ENCODE results near the gene HECTD3. TPM values are rescaled to one million over a fixed set of nuclear protein-coding genes. Genes with fewer than 3 reads are reported as not detected.
A peak's percentile ranks its signal among the peaks of the same experiment; 100 is the strongest.
"Not testable (repeated sequence)": the region's sequence is repeated elsewhere in the genome, so short reads cannot be mapped to it uniquely, and the experiment has no call there.

HECTD3 gene
- polyA plus RNA-seq, 4 donors, result 54.2 to 148 (median 81.9) TPM

DNA sequence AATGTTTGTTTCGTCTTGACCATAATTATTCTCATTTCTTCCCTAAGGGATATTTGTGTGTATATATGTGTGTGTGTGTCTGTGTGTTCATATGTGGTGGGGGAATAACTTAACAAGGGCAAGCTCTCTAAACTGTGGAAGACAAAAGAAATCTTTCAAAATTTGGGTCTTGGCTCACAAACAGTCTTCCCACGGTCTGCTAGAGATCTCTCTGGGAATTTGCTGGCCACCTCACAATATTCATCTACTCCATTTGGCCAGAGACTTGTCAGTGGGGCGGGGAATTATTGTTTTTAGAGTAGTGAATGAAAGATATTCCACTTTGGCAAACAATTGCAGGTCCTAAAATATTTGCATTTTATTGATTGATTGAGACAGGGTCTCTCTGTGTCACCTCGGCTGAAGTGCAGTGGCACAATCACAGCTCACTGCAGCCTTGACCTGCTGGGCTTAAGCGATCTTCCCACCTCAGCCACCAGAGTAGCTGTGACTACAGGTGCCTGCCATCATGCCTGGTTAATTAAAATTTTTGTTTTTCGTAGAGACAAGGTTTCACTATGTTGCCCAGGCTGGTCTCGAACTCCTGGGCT is 16.7 kb downstream of the HECTD3 start:
- WGBS, 3 donors, result 74 to 84% (median 78%) methylated on average over 7 of the region's 7 CpGs
- Histone ChIP-seq H3K4me3 (ENCODE audit: low read depth in 1 of 3, low read length in 3 of 3) (no peak overlapping the region), H3K36me3 (ENCODE audit: control insufficient read depth in 3 of 3, insufficient read depth in 2 of 3, low read depth in 1 of 3, low read length in 3 of 3) (no peaks in the 10 kb centered on the region), H3K27ac (ENCODE audit: low read depth in 1 of 3, low read length in 2 of 3) (no peak overlapping the region), H3K27me3 (ENCODE audit: control insufficient read depth in 3 of 3, insufficient read depth in 3 of 3, low read length in 3 of 3) (no peaks in the 10 kb centered on the region), H3K4me1 (ENCODE audit: control insufficient read depth in 3 of 3, insufficient read depth in 2 of 3, low read depth in 1 of 3, low read length in 2 of 3) (no peaks in the 10 kb centered on the region), H3K9me3 (ENCODE audit: control insufficient read depth in 2 of 2, insufficient read depth in 1 of 2, low read depth in 1 of 2, low read length in 1 of 2) (no peaks in the 10 kb centered on the region)
- FAIRE-seq (no peak), DNase-seq (no peak)

DNA sequence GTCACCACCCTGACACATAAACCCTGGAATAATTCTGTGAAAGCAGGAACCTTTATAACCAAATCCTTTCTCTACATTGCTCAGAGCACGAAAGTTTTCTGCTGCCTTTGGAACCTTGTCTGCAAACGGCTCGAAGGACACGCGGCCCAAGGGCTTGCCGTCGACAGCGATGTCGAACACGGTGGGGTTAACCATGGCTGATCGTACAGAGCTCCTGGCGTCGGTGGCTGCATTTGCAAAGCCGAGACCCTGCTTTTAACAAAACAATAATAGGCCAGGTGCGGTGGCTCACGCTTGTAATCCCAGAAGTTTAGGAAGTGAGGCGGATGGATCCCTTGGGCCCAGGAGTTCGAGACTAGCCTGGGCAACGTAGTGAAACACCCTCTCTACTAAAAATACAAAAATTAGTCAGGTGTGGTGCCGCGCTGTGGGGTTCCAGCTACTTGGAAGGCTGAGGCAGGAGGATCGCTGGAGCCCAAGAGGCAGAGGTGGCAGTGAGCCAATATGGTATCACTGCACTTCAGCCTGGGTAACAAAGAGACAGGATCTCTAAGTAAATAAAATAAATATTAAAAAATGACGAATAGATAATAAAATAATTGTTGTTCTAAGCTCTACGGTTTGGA is 22.5 kb downstream of the HECTD3 start:
- Histone ChIP-seq H3K27me3 (ENCODE audit: control insufficient read depth in 3 of 3, insufficient read depth in 3 of 3, low read length in 3 of 3) (no peaks in the 10 kb centered on the region), H3K4me3 (ENCODE audit: low read depth in 1 of 3, low read length in 3 of 3) (no peak overlapping the region), H3K9me3 (ENCODE audit: control insufficient read depth in 2 of 2, insufficient read depth in 1 of 2, low read depth in 1 of 2, low read length in 1 of 2) (no peaks in the 10 kb centered on the region), H3K4me1 (ENCODE audit: control insufficient read depth in 3 of 3, insufficient read depth in 2 of 3, low read depth in 1 of 3, low read length in 2 of 3) (peaks cover 0 to 8% (median 6%) of the 10 kb centered on the region in 3 donors), H3K36me3 (ENCODE audit: control insufficient read depth in 3 of 3, insufficient read depth in 2 of 3, low read depth in 1 of 3, low read length in 3 of 3) (peaks cover 0 to 2% (median 0%) of the 10 kb centered on the region in 3 donors), H3K27ac (ENCODE audit: low read depth in 1 of 3, low read length in 2 of 3) (no peak overlapping the region)
- no peak for FAIRE-seq
- DNase-seq, result no peak
- WGBS, 3 donors, result 87 to 91% (median 90%) methylated on average over 24 of the region's 24 CpGs

DNA sequence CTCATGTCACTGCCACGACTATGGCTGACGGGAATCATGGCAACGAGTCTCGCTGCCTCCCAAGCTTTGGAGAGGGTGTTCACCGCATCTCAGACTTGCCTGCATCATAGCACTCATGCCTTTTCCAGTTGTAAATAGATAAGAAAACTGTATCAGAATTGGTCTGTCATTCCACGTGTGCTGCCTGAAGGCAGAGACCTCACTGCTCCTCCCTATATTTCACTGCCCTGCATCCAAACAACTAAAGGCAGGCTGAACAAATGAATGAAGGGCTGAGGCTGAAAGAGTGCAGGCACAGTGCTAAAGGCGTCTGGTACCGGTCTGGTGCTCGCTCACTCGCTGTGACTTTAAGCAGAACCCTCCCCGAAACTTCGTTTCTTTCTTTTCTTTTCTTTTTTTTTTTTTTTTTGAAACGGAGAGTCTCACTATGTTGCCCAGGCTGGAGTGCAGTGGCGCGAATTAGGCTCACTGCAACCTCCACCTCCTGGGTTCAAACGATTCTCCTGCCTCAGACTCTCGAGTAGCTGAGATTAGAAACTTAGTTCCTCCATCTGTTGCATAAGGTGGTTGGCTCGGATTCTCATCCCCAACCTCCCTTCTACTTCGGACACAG is 25.3 kb downstream of the HECTD3 start:
- Histone ChIP-seq H3K27me3 (ENCODE audit: control insufficient read depth in 3 of 3, insufficient read depth in 3 of 3, low read length in 3 of 3) (no peaks in the 10 kb centered on the region), H3K36me3 (ENCODE audit: control insufficient read depth in 3 of 3, insufficient read depth in 2 of 3, low read depth in 1 of 3, low read length in 3 of 3) (peaks cover 0 to 5% (median 1%) of the 10 kb centered on the region in 3 donors), H3K4me3 (ENCODE audit: low read depth in 1 of 3, low read length in 3 of 3) (peak overlapping the region; percentile 62 to 93 (median 75)), H3K27ac (ENCODE audit: low read depth in 1 of 3, low read length in 2 of 3) (peak overlapping the region; percentile 62 to 85 (median 83)), H3K4me1 (ENCODE audit: control insufficient read depth in 3 of 3, insufficient read depth in 2 of 3, low read depth in 1 of 3, low read length in 2 of 3) (peaks cover 0 to 8% (median 6%) of the 10 kb centered on the region in 3 donors), H3K9me3 (ENCODE audit: control insufficient read depth in 2 of 2, insufficient read depth in 1 of 2, low read depth in 1 of 2, low read length in 1 of 2) (no peaks in the 10 kb centered on the region)
- WGBS, 3 donors, result 2 to 6% (median 2%) methylated on average over 19 of the region's 19 CpGs
- FAIRE-seq (no peak), DNase-seq (peak; percentile 10 to 28)

DNA sequence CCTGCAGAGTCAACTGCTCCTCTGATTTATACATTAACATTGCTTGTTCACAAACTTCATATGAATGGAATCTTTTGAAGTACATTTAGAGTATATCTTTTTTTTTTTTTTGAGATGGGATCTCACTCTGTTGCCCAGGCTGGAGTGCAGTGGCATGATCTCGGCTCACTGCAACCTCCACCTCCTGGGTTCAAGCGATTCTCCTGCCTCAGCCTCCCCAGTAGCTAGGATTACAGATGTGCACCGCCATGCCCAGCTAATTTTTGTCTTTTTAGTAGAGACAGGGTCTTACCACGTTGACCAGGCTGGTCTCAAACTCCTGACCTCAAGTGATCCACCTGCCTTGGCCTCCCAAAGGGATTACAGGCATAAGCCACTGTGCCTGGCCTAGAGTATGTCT is 33.8 kb downstream of the HECTD3 start:
- 95 to 98% (median 95%) methylated on average over 4 of the region's 4 CpGs for WGBS, 3 donors
- H3K27me3 ChIP-seq (ENCODE audit: control insufficient read depth in 3 of 3, insufficient read depth in 3 of 3, low read length in 3 of 3); FAIRE-seq; DNase-seq; H3K27ac ChIP-seq (ENCODE audit: low read depth in 1 of 3, low read length in 2 of 3); H3K4me1 ChIP-seq (ENCODE audit: control insufficient read depth in 3 of 3, insufficient read depth in 2 of 3, low read depth in 1 of 3, low read length in 2 of 3); H3K9me3 ChIP-seq (ENCODE audit: control insufficient read depth in 2 of 2, insufficient read depth in 1 of 2, low read depth in 1 of 2, low read length in 1 of 2); H3K4me3 ChIP-seq (ENCODE audit: low read depth in 1 of 3, low read length in 3 of 3): not testable (repeated sequence)
- peaks cover 6 to 45% (median 11%) of the 10 kb centered on the region in 3 donors for H3K36me3 ChIP-seq (ENCODE audit: control insufficient read depth in 3 of 3, insufficient read depth in 2 of 3, low read depth in 1 of 3, low read length in 3 of 3)

DNA sequence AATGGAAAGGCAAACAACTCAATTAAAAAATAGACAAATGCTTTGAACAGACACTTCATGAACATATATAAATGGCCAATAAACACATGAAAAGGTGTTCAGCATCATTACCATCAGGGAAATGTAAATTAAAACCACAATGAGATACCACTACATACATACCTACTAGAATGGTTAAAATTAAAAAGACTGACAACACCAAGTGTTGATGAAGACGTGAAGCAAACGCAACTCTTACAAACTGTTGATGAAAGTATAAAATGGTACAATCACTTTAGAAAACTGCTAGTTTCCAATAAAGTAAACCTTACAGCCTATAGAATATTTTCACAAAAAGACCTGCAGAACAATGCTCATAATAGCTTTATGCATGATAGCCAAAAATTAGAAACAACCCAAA is 34.9 kb downstream of the HECTD3 start:
- Histone ChIP-seq H3K9me3 (ENCODE audit: control insufficient read depth in 2 of 2, insufficient read depth in 1 of 2, low read depth in 1 of 2, low read length in 1 of 2) (no peaks in the 10 kb centered on the region), H3K36me3 (ENCODE audit: control insufficient read depth in 3 of 3, insufficient read depth in 2 of 3, low read depth in 1 of 3, low read length in 3 of 3) (peaks cover 6 to 44% (median 11%) of the 10 kb centered on the region in 3 donors), H3K4me3 (ENCODE audit: low read depth in 1 of 3, low read length in 3 of 3) (no peak overlapping the region), H3K4me1 (ENCODE audit: control insufficient read depth in 3 of 3, insufficient read depth in 2 of 3, low read depth in 1 of 3, low read length in 2 of 3) (no peaks in the 10 kb centered on the region), H3K27me3 (ENCODE audit: control insufficient read depth in 3 of 3, insufficient read depth in 3 of 3, low read length in 3 of 3) (no peaks in the 10 kb centered on the region), H3K27ac (ENCODE audit: low read depth in 1 of 3, low read length in 2 of 3) (no peak overlapping the region)
- FAIRE-seq (no peak), DNase-seq (no peak)
- WGBS, 3 donors, result 96 to 98% (median 98%) methylated on average over 2 of the region's 2 CpGs

DNA sequence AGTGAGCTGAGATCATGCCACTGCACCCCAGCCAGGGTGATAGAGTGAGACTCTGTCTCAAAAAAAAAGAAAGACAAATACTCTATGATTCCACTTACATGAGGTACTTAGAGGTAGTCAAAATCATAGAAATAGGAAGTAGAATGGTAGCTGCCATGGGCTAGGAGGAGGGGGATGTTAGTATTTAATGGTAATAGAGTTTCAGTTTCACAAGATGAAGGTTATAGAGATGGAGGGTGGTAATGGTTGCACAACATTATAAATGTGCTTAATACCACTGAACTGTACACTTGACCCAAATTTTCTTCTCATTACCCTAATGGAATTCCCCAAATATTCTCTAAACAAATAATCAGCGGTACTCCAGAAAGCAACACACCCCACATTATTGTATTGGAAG is 37.5 kb downstream of the HECTD3 start:
- WGBS, 3 donors, result 77 to 93% (median 89%) methylated on average over 1 of the region's 1 CpG
- peaks cover 4 to 29% (median 7%) of the 10 kb centered on the region in 3 donors for H3K36me3 ChIP-seq (ENCODE audit: control insufficient read depth in 3 of 3, insufficient read depth in 2 of 3, low read depth in 1 of 3, low read length in 3 of 3)
- DNase-seq (no peak), FAIRE-seq (no peak)
- H3K9me3 ChIP-seq (ENCODE audit: control insufficient read depth in 2 of 2, insufficient read depth in 1 of 2, low read depth in 1 of 2, low read length in 1 of 2), result no peaks in the 10 kb centered on the region
- no peaks in the 10 kb centered on the region for H3K4me1 ChIP-seq (ENCODE audit: control insufficient read depth in 3 of 3, insufficient read depth in 2 of 3, low read depth in 1 of 3, low read length in 2 of 3)
- no peak overlapping the region for H3K4me3 ChIP-seq (ENCODE audit: low read depth in 1 of 3, low read length in 3 of 3)
- H3K27ac ChIP-seq (ENCODE audit: low read depth in 1 of 3, low read length in 2 of 3), result no peak overlapping the region
- no peaks in the 10 kb centered on the region for H3K27me3 ChIP-seq (ENCODE audit: control insufficient read depth in 3 of 3, insufficient read depth in 3 of 3, low read length in 3 of 3)

DNA sequence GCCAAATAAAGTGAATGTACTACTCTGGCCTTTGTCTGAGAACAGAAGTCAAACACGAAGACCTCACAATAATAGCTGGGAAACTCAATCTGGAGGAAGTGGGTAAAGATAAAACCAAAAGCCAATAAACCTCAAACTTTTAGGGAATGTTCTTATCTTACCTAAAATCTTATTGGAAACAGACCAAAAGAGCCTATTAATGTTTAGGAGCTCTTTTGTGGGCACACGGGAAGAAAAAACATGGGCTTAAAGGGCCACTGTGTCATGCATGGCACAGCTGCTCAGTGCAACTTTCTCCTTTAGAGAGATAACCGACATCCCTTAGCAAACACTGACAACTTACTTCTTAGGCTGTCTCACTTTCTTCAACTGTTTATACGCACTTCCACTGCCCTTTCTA is 40.8 kb downstream of the HECTD3 start:
- no peak for FAIRE-seq
- Histone ChIP-seq H3K27me3 (ENCODE audit: control insufficient read depth in 3 of 3, insufficient read depth in 3 of 3, low read length in 3 of 3) (no peaks in the 10 kb centered on the region), H3K4me3 (ENCODE audit: low read depth in 1 of 3, low read length in 3 of 3) (no peak overlapping the region), H3K4me1 (ENCODE audit: control insufficient read depth in 3 of 3, insufficient read depth in 2 of 3, low read depth in 1 of 3, low read length in 2 of 3) (no peaks in the 10 kb centered on the region), H3K27ac (ENCODE audit: low read depth in 1 of 3, low read length in 2 of 3) (no peak overlapping the region), H3K9me3 (ENCODE audit: control insufficient read depth in 2 of 2, insufficient read depth in 1 of 2, low read depth in 1 of 2, low read length in 1 of 2) (no peaks in the 10 kb centered on the region), H3K36me3 (ENCODE audit: control insufficient read depth in 3 of 3, insufficient read depth in 2 of 3, low read depth in 1 of 3, low read length in 3 of 3) (peaks cover 0 to 25% (median 0%) of the 10 kb centered on the region in 3 donors)
- DNase-seq, result no peak
- 61 to 72% (median 72%) methylated on average over 4 of the region's 4 CpGs for WGBS, 3 donors

DNA sequence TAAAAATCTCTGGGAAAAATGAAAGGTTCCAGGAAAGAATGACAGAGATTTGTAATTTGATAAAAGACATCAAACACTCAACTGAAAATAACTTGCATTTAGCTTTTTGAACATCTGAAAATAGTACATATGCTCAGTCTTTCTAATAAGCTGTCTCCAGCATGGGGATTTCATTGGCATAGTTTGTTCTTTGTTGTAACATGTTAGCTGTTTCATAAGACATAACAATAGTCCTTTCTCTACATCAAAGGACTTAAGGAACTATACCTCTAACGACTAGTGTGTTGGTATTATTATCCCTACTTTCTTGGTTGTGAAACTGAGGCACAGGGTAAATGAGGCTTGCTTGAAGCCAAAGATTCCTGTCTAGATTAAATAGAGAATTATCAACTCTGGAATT is 46.7 kb downstream of the HECTD3 start:
- WGBS, 3 donors, result 48 to 79% (median 53%) methylated on average over 1 of the region's 1 CpG
- no peaks in the 10 kb centered on the region for H3K9me3 ChIP-seq (ENCODE audit: control insufficient read depth in 2 of 2, insufficient read depth in 1 of 2, low read depth in 1 of 2, low read length in 1 of 2)
- DNase-seq (no peak), FAIRE-seq (no peak)
- H3K4me3 ChIP-seq (ENCODE audit: low read depth in 1 of 3, low read length in 3 of 3), result no peak overlapping the region
- H3K4me1 ChIP-seq (ENCODE audit: control insufficient read depth in 3 of 3, insufficient read depth in 2 of 3, low read depth in 1 of 3, low read length in 2 of 3), result no peaks in the 10 kb centered on the region
- H3K36me3 ChIP-seq (ENCODE audit: control insufficient read depth in 3 of 3, insufficient read depth in 2 of 3, low read depth in 1 of 3, low read length in 3 of 3), result peaks cover 0 to 12% (median 0%) of the 10 kb centered on the region in 3 donors
- H3K27me3 ChIP-seq (ENCODE audit: control insufficient read depth in 3 of 3, insufficient read depth in 3 of 3, low read length in 3 of 3), result no peaks in the 10 kb centered on the region
- H3K27ac ChIP-seq (ENCODE audit: low read depth in 1 of 3, low read length in 2 of 3), result no peak overlapping the region
